ENCODE results near the gene TARBP1. TPM values are rescaled to one million over a fixed set of nuclear protein-coding genes. Genes with fewer than 3 reads are reported as not detected.
A peak's percentile ranks its signal among the peaks of the same experiment; 100 is the strongest.
"Not testable (repeated sequence)": the region's sequence is repeated elsewhere in the genome, so short reads cannot be mapped to it uniquely, and the experiment has no call there.

TARBP1 gene
- total and polyA plus RNA-seq, 5 donors = 10.7 to 12.0 (median 11.2) TPM

DNA sequence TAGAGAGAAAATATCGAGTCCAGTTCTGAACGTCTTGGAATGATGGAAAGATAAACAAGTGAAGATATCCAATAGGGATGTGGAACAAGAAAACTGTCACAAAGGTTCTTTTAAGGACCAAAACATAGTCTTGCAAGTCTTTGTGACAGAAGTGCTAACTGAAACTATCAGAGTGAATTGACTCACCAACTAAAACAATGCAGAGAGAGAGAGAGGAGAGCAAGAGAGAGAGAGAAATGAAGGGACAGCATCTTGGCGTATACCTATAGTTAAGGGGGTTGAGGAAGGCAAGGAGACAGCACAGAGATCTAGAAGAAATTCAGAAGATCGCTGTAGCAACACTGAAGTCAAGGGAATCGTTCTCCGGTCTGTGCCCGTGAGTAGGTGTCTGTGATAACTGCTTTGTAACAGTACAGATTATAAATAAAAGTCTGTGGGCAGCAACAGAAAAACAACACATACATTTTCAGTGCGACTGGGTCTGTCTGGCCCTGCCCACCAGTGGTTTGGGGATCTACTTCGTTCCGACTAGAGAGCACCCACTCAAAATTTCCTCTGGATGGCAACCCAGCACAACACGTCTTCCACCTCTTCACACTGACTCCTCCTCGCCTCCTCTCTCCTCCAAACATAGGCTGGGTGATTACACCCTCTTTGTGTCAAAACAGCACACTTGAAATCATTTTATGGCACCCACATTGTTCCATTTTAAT lies 110.5 kb downstream of the TARBP1 start:
- Histone ChIP-seq H3K9me3 (ENCODE audit: control insufficient read depth, low read length) (no peaks in the 10 kb centered on the region), H3K27ac (ENCODE audit: low read length) (no peak overlapping the region), H3K27me3 (ENCODE audit: control insufficient read depth, insufficient read depth) (no peaks in the 10 kb centered on the region), H3K4me1 (ENCODE audit: control insufficient read depth, insufficient read depth, low read length) (no peaks in the 10 kb centered on the region), H3K4me3 (ENCODE audit: low read length) (no peak overlapping the region)
- DNase-seq = no peak
- no peak for ATAC-seq
- intact Hi-C loops (cut with DNase I) = no loop called here
- 75% methylated on average over 12 of the region's 12 CpGs for WGBS

DNA sequence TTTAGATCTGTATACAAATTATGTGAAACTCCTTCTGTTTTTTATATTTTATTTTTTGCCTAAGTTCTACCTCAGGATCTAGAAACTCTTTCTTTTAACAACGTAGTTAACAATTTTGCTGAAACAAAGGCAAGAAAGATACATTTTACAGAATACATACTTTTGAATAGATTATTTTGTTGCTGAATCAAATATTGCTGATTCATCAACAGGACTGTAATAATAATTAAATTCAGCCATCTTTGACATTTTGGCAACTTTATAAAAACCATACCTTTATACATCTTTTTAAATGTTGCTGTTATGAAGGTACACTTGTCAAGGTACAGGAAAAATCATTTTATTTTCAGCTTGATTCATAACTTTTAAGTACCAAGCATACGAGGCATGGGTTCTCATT lies 116.4 kb downstream of the TARBP1 start:
- Histone ChIP-seq H3K9me3 (ENCODE audit: control insufficient read depth, low read length) (no peaks in the 10 kb centered on the region), H3K27ac (ENCODE audit: low read length) (no peak overlapping the region), H3K4me1 (ENCODE audit: control insufficient read depth, insufficient read depth, low read length) (no peaks in the 10 kb centered on the region), H3K27me3 (ENCODE audit: control insufficient read depth, insufficient read depth) (no peaks in the 10 kb centered on the region), H3K4me3 (ENCODE audit: low read length) (no peak overlapping the region)
- intact Hi-C loops (cut with DNase I) = no loop called here
- ATAC-seq = no peak
- 81% methylated on average over 2 of the region's 2 CpGs for WGBS
- DNase-seq = no peak

DNA sequence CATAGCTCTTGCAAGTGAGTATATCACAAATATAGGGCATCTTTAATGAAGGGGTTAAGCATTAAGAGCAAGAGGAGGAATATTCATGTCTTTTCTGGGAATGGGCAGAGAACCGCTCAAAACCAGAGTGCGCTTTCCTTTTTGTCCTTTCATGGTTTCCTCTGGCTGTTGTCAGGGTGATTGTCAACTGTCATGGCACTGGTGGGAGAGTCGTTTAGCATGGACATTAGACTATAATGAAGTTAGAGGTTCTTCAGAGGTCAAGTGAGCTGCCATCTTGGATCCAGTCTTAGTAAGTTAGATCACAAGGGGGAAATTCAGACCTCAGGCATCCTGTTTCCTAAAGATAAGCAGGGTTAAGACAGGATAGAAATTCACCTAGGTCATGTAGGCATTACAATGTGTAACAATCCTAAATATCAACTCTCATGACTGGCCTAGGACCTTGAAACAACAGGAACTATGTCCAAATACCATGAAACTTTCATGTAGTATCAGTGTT lies 117.8 kb downstream of the TARBP1 start:
- WGBS = 83% methylated on average over 3 of the region's 3 CpGs
- H3K27me3 ChIP-seq (ENCODE audit: control insufficient read depth, insufficient read depth) = no peaks in the 10 kb centered on the region

GRCh38 chr1:234357831-234358230 lies 121.1 kb downstream of the TARBP1 start:
- Histone ChIP-seq H3K4me3 (ENCODE audit: low read length) (no peak overlapping the region), H3K9me3 (ENCODE audit: control insufficient read depth, low read length) (no peaks in the 10 kb centered on the region), H3K4me1 (ENCODE audit: control insufficient read depth, insufficient read depth, low read length) (no peaks in the 10 kb centered on the region), H3K27ac (ENCODE audit: low read length) (no peak overlapping the region), H3K27me3 (ENCODE audit: control insufficient read depth, insufficient read depth) (no peaks in the 10 kb centered on the region)
- intact Hi-C loops (cut with DNase I) = no loop called here
- DNase-seq (no peak), ATAC-seq (no peak)

More for the DNA sequence above, 117.8 kb downstream of the TARBP1 start:
- Histone ChIP-seq H3K9me3 (ENCODE audit: control insufficient read depth, low read length) (no peaks in the 10 kb centered on the region), H3K27ac (ENCODE audit: low read length) (no peak overlapping the region), H3K4me3 (ENCODE audit: low read length) (no peak overlapping the region), H3K4me1 (ENCODE audit: control insufficient read depth, insufficient read depth, low read length) (no peaks in the 10 kb centered on the region)
- no peak for ATAC-seq
- intact Hi-C loops (cut with DNase I) = no loop called here
- no peak for DNase-seq

DNA sequence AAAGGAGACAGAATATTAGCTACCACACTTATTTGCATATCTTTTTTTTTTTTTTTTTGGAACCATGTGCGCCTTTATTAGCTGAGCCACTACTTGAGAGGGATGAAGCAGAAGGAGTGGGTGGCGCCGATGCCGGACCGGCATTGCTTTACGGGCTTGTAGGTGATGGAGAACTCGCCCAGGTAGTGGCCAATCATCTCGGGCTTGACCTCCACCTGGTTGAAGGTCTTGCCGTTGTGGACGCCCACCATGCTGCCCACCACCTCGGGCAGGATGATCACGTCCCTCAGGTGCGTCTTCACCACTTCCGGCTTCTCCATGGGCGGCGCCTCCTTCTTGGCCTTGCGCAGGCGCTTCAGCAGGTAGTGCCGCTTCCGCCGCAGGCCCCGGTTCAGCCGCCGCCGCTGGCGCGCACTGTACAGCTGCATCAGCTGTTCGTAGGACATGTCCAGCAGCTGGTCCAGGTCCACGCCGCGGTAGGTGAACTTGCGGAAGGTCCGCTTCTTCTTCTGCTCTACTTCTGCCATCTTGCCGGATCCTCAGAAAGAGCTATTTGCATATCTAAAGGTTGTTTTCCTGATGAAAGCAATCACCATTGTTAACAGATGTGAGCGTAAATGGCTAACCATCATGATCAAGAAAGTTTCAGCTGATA lies 122.2 kb downstream of the TARBP1 start:
- H3K9me3 ChIP-seq (ENCODE audit: control insufficient read depth, low read length); H3K27me3 ChIP-seq (ENCODE audit: control insufficient read depth, insufficient read depth); H3K27ac ChIP-seq (ENCODE audit: low read length); intact Hi-C loops (cut with DNase I); H3K4me1 ChIP-seq (ENCODE audit: control insufficient read depth, insufficient read depth, low read length): not testable (repeated sequence)
- H3K4me3 ChIP-seq (ENCODE audit: low read length) = peak overlapping the region; percentile 37
- 45% methylated on average over 35 of the region's 35 CpGs for WGBS
- peak in 2 of 3 donors; percentile 71 to 76 for DNase-seq
- peak in 1 of 2 donors; percentile 70 for ATAC-seq

GRCh38 chr1:234355782-234356510 lies 123.0 kb downstream of the TARBP1 start:
- Histone ChIP-seq H3K4me3 (ENCODE audit: low read length) (no peak overlapping the region), H3K27me3 (ENCODE audit: control insufficient read depth, insufficient read depth) (no peaks in the 10 kb centered on the region), H3K9me3 (ENCODE audit: control insufficient read depth, low read length) (no peaks in the 10 kb centered on the region), H3K4me1 (ENCODE audit: control insufficient read depth, insufficient read depth, low read length) (no peaks in the 10 kb centered on the region), H3K27ac (ENCODE audit: low read length) (no peak overlapping the region)
- DNase-seq = no peak
- WGBS = 63% methylated on average over 3 of the region's 3 CpGs
- ATAC-seq = no peak
- intact Hi-C loops (cut with DNase I) = no loop called here

GRCh38 chr1:234348964-234349363 lies 130.0 kb downstream of the TARBP1 start:
- no peak for DNase-seq
- no peak overlapping the region for H3K27ac ChIP-seq (ENCODE audit: low read length)
- H3K27me3 ChIP-seq (ENCODE audit: control insufficient read depth, insufficient read depth) = no peaks in the 10 kb centered on the region
- H3K4me1 ChIP-seq (ENCODE audit: control insufficient read depth, insufficient read depth, low read length) = no peaks in the 10 kb centered on the region
- no peak for ATAC-seq
- WGBS = 55% methylated on average over 4 of the region's 4 CpGs
- H3K9me3 ChIP-seq (ENCODE audit: control insufficient read depth, low read length) = no peaks in the 10 kb centered on the region
- intact Hi-C loops (cut with DNase I) = no loop called here
- H3K4me3 ChIP-seq (ENCODE audit: low read length) = no peak overlapping the region

DNA sequence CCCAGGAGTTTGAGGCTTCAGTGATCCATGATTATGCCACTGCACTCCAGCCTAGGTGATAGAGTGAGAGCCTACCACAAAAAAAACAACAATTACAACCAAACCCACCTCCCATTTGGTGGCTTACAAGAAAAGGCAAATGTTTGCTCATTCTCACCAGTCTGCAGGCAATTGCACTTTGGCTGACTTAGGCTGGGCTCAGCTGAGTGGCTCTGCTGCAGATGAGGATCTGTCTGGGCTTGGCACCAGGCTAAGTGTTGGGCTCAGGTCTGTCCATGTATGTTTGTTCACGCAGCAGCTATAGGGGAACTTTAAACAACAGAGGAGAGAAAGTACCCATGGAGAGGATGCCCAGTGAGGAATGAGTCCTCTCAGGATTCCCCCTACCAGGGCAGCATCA lies 133.7 kb downstream of the TARBP1 start:
- ATAC-seq (no peak), DNase-seq (no peak)
- Histone ChIP-seq H3K4me1 (ENCODE audit: control insufficient read depth, insufficient read depth, low read length) (no peaks in the 10 kb centered on the region), H3K4me3 (ENCODE audit: low read length) (no peak overlapping the region), H3K27ac (ENCODE audit: low read length) (no peak overlapping the region), H3K27me3 (ENCODE audit: control insufficient read depth, insufficient read depth) (no peaks in the 10 kb centered on the region), H3K9me3 (ENCODE audit: control insufficient read depth, low read length) (no peaks in the 10 kb centered on the region)
- intact Hi-C loops (cut with DNase I) = no loop called here
- 85% methylated on average over 1 of the region's 1 CpG for WGBS

- WGBS = 75% methylated on average over 5 of the region's 5 CpGs
- DNase-seq = no peak
- Histone ChIP-seq H3K27me3 (ENCODE audit: control insufficient read depth, insufficient read depth) (no peaks in the 10 kb centered on the region), H3K9me3 (ENCODE audit: control insufficient read depth, low read length) (no peaks in the 10 kb centered on the region), H3K4me3 (ENCODE audit: low read length) (no peak overlapping the region), H3K4me1 (ENCODE audit: control insufficient read depth, insufficient read depth, low read length) (no peaks in the 10 kb centered on the region), H3K27ac (ENCODE audit: low read length) (no peak overlapping the region)
- intact Hi-C loops (cut with DNase I) = no loop called here
- ATAC-seq = no peak
Measured at GRCh38 chr1:234342774-234343173, 136.2 kb downstream of the TARBP1 start.
